H1 (cell line): ENCODE results near the gene IL17RA. TPM values are rescaled to one million over a fixed set of nuclear protein-coding genes. Genes with fewer than 3 reads are reported as not detected.

ENCODE experiments used
- CTCF ChIA-PET: fragments of 300-600 bp; sonication (Branson Sonifier 250); formaldehyde crosslinking; loops from one replicate; lab custom pipeline; 2021; ENCODE audit not compliant: partially characterized antibody; lab: Charles Lee
- POLR2A ChIA-PET: fragments of 300-600 bp; sonication (Branson Sonifier 250); formaldehyde crosslinking; loops from one replicate; lab custom pipeline; 2021; ENCODE audit warnings: inconsistent platforms; ENCODE audit not compliant: partially characterized antibody; lab: Charles Lee
- DNase-seq, 2 experiments: peaks; one replicate each; pipeline versions ENCODE4 v3.0.0 to v3.0.0-alpha.2; 2010 to 2022; ENCODE audit warnings: low spot score in 2 of 2, low read depth in 1 of 2, mixed read lengths in 1 of 2
- FAIRE-seq: peaks from 2 replicates; lab custom pipeline; 2011; peaks lifted over from hg19 to GRCh38; lab: Jason Lieb, UNC
- H2AFZ ChIP-seq: 2 replicates; pipeline ENCODE4 v1.8.1; 2012; ENCODE audit warnings: low read length, inconsistent platforms
- H2AK5ac ChIP-seq: 2 replicates; pipeline ENCODE4 v1.6.1; 2013; ENCODE audit warnings: low read depth, low read length
- H2BK120ac ChIP-seq: replicated peaks from 2 replicates; pipeline ENCODE3; 2013; ENCODE audit warnings: low read depth, low read length, inconsistent platforms
- H2BK12ac ChIP-seq: 2 replicates; pipeline ENCODE4 v1.6.1; 2013; ENCODE audit warnings: low read depth, low read length
- H2BK15ac ChIP-seq: 2 replicates; pipeline ENCODE4 v1.6.1; 2013; ENCODE audit warnings: low read length
- H2BK20ac ChIP-seq: 2 replicates; pipeline ENCODE4 v1.6.1; 2013; ENCODE audit warnings: low read length
- H2BK5ac ChIP-seq: 2 replicates; pipeline ENCODE4 v1.6.1; 2013; ENCODE audit warnings: low read depth, low read length
- H3K14ac ChIP-seq: 2 replicates; pipeline ENCODE4 v1.6.1; 2013; ENCODE audit warnings: inconsistent platforms; ENCODE audit not compliant: insufficient read length
- H3K18ac ChIP-seq: 2 replicates; pipeline ENCODE4 v1.6.1; 2013; ENCODE audit warnings: low read length; ENCODE audit errors: extremely low read depth
- H3K23ac ChIP-seq: 2 replicates; pipeline ENCODE4 v1.6.1; 2013; ENCODE audit warnings: inconsistent platforms; ENCODE audit not compliant: insufficient read length
- H3K23me2 ChIP-seq: 2 replicates; pipeline ENCODE4 v1.6.1; 2013; ENCODE audit warnings: low read depth, low read length
- H3K27ac ChIP-seq: 2 replicates; pipeline ENCODE4 v1.6.1; 2011; ENCODE audit warnings: low read depth, low read length, inconsistent platforms
- H3K27me3 ChIP-seq, 4 experiments: replicated peaks in 1 of 4; 1 replicate in 1 of 4; 2 replicates in 3 of 4; pipeline versions ENCODE4 v1.6.1 to v1.8.1; 2011 to 2013; ENCODE audit warnings: low read length in 3 of 4, mild to moderate bottlenecking in 3 of 4, inconsistent platforms in 2 of 4, mixed read lengths in 2 of 4, moderate library complexity in 1 of 4; ENCODE audit not compliant: control insufficient read depth in 3 of 4, insufficient read depth in 3 of 4; ENCODE audit errors: extremely low read depth in 1 of 4
- H3K36me3 ChIP-seq, 4 experiments: 2 replicates each; pipeline versions ENCODE4 v1.6.1 to v1.8.1; 2011 to 2013; ENCODE audit warnings: mild to moderate bottlenecking in 4 of 4, low read length in 3 of 4, moderate library complexity in 2 of 4, control low read depth in 1 of 4, inconsistent platforms in 1 of 4; ENCODE audit not compliant: insufficient read depth in 4 of 4, control insufficient read depth in 2 of 4
- H3K4ac ChIP-seq: replicated peaks from 2 replicates; pipeline ENCODE3; 2013; ENCODE audit warnings: low read length, low read depth, mixed read lengths, inconsistent platforms; ENCODE audit not compliant: insufficient read length
- H3K4me1 ChIP-seq, 4 experiments: replicated peaks in 1 of 4; 1 replicate in 1 of 4; 2 replicates in 3 of 4; pipeline versions ENCODE4 v1.6.1 to v1.8.1; 2011 to 2013; ENCODE audit warnings: low read length in 3 of 4, inconsistent platforms in 2 of 4, mixed read lengths in 1 of 4; ENCODE audit not compliant: insufficient read depth in 4 of 4, control insufficient read depth in 3 of 4
- H3K4me2 ChIP-seq, 2 experiments: 2 replicates each; pipeline versions ENCODE4 v1.6.1 to v1.8.1; 2011 to 2013; ENCODE audit warnings: low read depth in 2 of 2, low read length in 2 of 2, control low read depth in 1 of 2, inconsistent platforms in 1 of 2, mild to moderate bottlenecking in 1 of 2; ENCODE audit not compliant: insufficient read depth in 1 of 2
- H3K4me3 ChIP-seq, 4 experiments: fragments of 200-600, 300-600 bp in 1 of 4; sonication (generic), shearing (Covaris generic), sonication (Bioruptor Twin) in 1 of 4; 2 replicates each; pipeline versions ENCODE4 v1.5.1 to v1.8.1; 2011 to 2016; ENCODE audit warnings: low read length in 4 of 4, low read depth in 3 of 4, control low read depth in 2 of 4, inconsistent platforms in 2 of 4, mild to moderate bottlenecking in 2 of 4, mixed read lengths in 1 of 4, moderate library complexity in 1 of 4; ENCODE audit not compliant: insufficient read depth in 2 of 4; ENCODE audit errors: extremely low read depth in 1 of 4
- H3K56ac ChIP-seq: replicated peaks from 2 replicates; pipeline ENCODE3; 2013; ENCODE audit warnings: low read depth, mild to moderate bottlenecking, mixed read lengths, low read length, inconsistent platforms; ENCODE audit not compliant: insufficient read length
- H3K79me1 ChIP-seq: 2 replicates; pipeline ENCODE4 v1.6.1; 2013; ENCODE audit warnings: low read depth, low read length, control low read depth
- H3K79me2 ChIP-seq, 2 experiments: 2 replicates each; pipeline versions ENCODE4 v1.6.1 to v1.8.1; 2012 to 2013; ENCODE audit warnings: low read length in 2 of 2, mild to moderate bottlenecking in 2 of 2, inconsistent platforms in 1 of 2; ENCODE audit not compliant: insufficient read depth in 2 of 2, control insufficient read depth in 1 of 2
- H3K9ac ChIP-seq, 4 experiments: replicated peaks in 1 of 4; 1 replicate in 1 of 4; 2 replicates in 3 of 4; pipeline versions ENCODE4 v1.6.1 to v1.8.1; 2011 to 2013; ENCODE audit warnings: low read depth in 3 of 4, low read length in 3 of 4, control low read depth in 2 of 4, mild to moderate bottlenecking in 2 of 4, moderate library complexity in 2 of 4, inconsistent platforms in 1 of 4; ENCODE audit errors: extremely low read depth in 1 of 4
- H3K9me3 ChIP-seq, 2 experiments: 2 replicates each; pipeline versions ENCODE4 v1.6.1 to v1.8.1; 2012 to 2013; ENCODE audit warnings: mild to moderate bottlenecking in 2 of 2, moderate library complexity in 2 of 2, control low read depth in 1 of 2, inconsistent platforms in 1 of 2, low read depth in 1 of 2, low read length in 1 of 2, mixed read lengths in 1 of 2; ENCODE audit not compliant: insufficient read depth in 2 of 2
- H4K20me1 ChIP-seq, 2 experiments: replicated peaks in 1 of 2; 2 replicates each; pipeline versions ENCODE3 to v1.8.1; 2011 to 2013; ENCODE audit warnings: inconsistent platforms in 2 of 2, low read length in 2 of 2, mild to moderate bottlenecking in 1 of 2; ENCODE audit not compliant: insufficient read depth in 2 of 2, control insufficient read depth in 1 of 2
- H4K5ac ChIP-seq: 2 replicates; pipeline ENCODE4 v1.6.1; 2013; ENCODE audit warnings: low read length, low read depth, mixed read lengths, inconsistent platforms; ENCODE audit not compliant: insufficient read length
- H4K8ac ChIP-seq: 2 replicates; pipeline ENCODE4 v1.8.0; 2013; ENCODE audit warnings: mild to moderate bottlenecking, moderate library complexity, low read length, inconsistent platforms; ENCODE audit not compliant: insufficient read depth; ENCODE audit errors: extremely low read depth
- H4K91ac ChIP-seq: replicated peaks from 2 replicates; pipeline ENCODE3; 2013; ENCODE audit warnings: low read length, mixed read lengths, inconsistent platforms; ENCODE audit not compliant: insufficient read length
- CBX8 ChIP-seq: fragments of 300-800, 300-1000 bp; sonication (generic); IDR thresholded peaks from 2 replicates; pipeline ENCODE4 v1.7.1; 2016; ENCODE audit warnings: low read depth, low read length, borderline replicate concordance
- CHD1 ChIP-seq: IDR thresholded peaks from 2 replicates; pipeline ENCODE4 v1.6.1; 2012; ENCODE audit warnings: low read depth, low read length, improper control_type of control experiment
- CTCF ChIP-seq, 3 experiments: IDR thresholded peaks; 1 replicate in 2 of 3; 2 replicates in 1 of 3; pipeline versions ENCODE4 v1.5.1 to v1.6.1; 2011; ENCODE audit warnings: low read length in 3 of 3, mild to moderate bottlenecking in 3 of 3, inconsistent platforms in 2 of 3, low read depth in 1 of 3, moderate library complexity in 1 of 3; ENCODE audit not compliant: insufficient read depth in 1 of 3; ENCODE audit errors: control extremely low read depth in 1 of 3
- E2F6 ChIP-seq: IDR thresholded peaks from 2 replicates; pipeline ENCODE4 v1.6.1; 2012; ENCODE audit warnings: inconsistent platforms
- EGR1 ChIP-seq: IDR thresholded peaks from 2 replicates; pipeline ENCODE4 v1.6.1; 2011; ENCODE audit warnings: low read depth, low read length, borderline replicate concordance
- FOSL1 ChIP-seq: IDR thresholded peaks from 2 replicates; pipeline ENCODE4 v1.6.1; 2011; ENCODE audit warnings: mild to moderate bottlenecking, low read depth, low read length, moderate library complexity; ENCODE audit not compliant: insufficient read depth
- KDM1A ChIP-seq: fragments of 200-600, 300-600 bp; sonication (generic); IDR thresholded peaks from 2 replicates; pipeline ENCODE4 v1.7.1; 2016; ENCODE audit warnings: mild to moderate bottlenecking, low read length, borderline replicate concordance
- SP2 ChIP-seq: IDR thresholded peaks from 2 replicates; pipeline ENCODE4 v1.6.1; 2012; ENCODE audit warnings: mild to moderate bottlenecking, low read length, inconsistent platforms
- SP4 ChIP-seq: IDR thresholded peaks from 2 replicates; pipeline ENCODE4 v1.6.1; 2012; ENCODE audit warnings: low read length, inconsistent platforms
- TBP ChIP-seq: IDR thresholded peaks from 2 replicates; pipeline ENCODE4 v1.6.1; 2011; ENCODE audit warnings: low read depth, low read length, improper control_type of control experiment
- TCF12 ChIP-seq: IDR thresholded peaks from 2 replicates; pipeline ENCODE4 v1.6.1; 2011; ENCODE audit warnings: low read depth, mild to moderate bottlenecking, low read length
- WGBS, 2 experiments: shearing (Covaris generic) in 1 of 2; methylation state at CpG; one replicate each; pipeline versions ENCODE4 v1.1.6 to v1.1.7; 2013 to 2015; ENCODE audit warnings: low lambda C conversion rate in 2 of 2, mixed read lengths in 2 of 2, inconsistent platforms in 1 of 2, low coverage in 1 of 2, missing lambda C conversion rate in 1 of 2; ENCODE audit not compliant: insufficient replicate concordance in 2 of 2, insufficient coverage in 1 of 2, insufficient read length in 1 of 2; ENCODE audit errors: extremely low coverage in 1 of 2, missing lambda C conversion rate in 1 of 2; 5-methylcytosine and 5-hydroxymethylcytosine counted together
- polyA plus RNA-seq, 7 experiments: library from polyadenylated mRNA; depleted of rRNA in 3 of 7; stranded (reverse) in 5 of 7; unstranded in 2 of 7; fragments of >200 nt in 5 of 7; fragments of 200-250 nt in 2 of 7; gene quantifications; 1 replicate in 5 of 7; 2 replicates in 1 of 7; 4 replicates in 1 of 7; pipeline versions ENCODE4 v1.2.1 to v1.2.3, GENCODE V29; 2011 to 2013; ENCODE audit warnings: missing spikeins in 2 of 7, mixed read lengths in 2 of 7
- total RNA-seq: library from RNA; stranded (reverse); fragmentation: NEBNext Ultra II Directional; extraction: Animal tissue kit (Norgen Biotek cat#: 25700); gene quantifications from 2 replicates; pipeline ENCODE4 v1.2.1, GENCODE V29; 2021

IL17RA gene
- total and polyA plus RNA-seq, 2 of the 8 experiments (the other 6 are each of a cell fraction or from before 2014, with no cell fraction given), result 5.6 to 9.9 TPM

- Histone ChIP-seq H3K27ac (no peak overlapping the region), H3K9me3 (no peaks in the 10 kb centered on the region), H3K36me3 (peaks cover 0 to 2% (median 0%) of the 10 kb centered on the region in 4 experiments; a peak in 2 of 8 replicates), H3K14ac (no peak overlapping the region), H4K5ac (no peak overlapping the region), H2AK5ac (no peak overlapping the region), H2BK20ac (no peak overlapping the region), H2BK120ac (no peak overlapping the region), H3K4me1 (no peaks in the 10 kb centered on the region), H3K79me1 (no peaks in the 10 kb centered on the region; the same call in 1 of the 2 replicates), H3K56ac (no peak overlapping the region), H3K4ac (no peak overlapping the region), H2AFZ (no peak overlapping the region), H2BK5ac (no peak overlapping the region), H3K23ac (no peak overlapping the region), H3K18ac (no peak overlapping the region), H3K4me3 (no peak overlapping the region), H2BK15ac (no peak overlapping the region), H3K79me2 (no peaks in the 10 kb centered on the region), H3K23me2 (no peaks in the 10 kb centered on the region), H3K4me2 (no peak overlapping the region), H3K9ac (no peak overlapping the region), H4K20me1 (no peaks in the 10 kb centered on the region), H2BK12ac (no peak overlapping the region), H3K27me3 (no peaks in the 10 kb centered on the region), H4K91ac (no peak overlapping the region), H4K8ac (no peak overlapping the region)
- DNase-seq, result no peak
- WGBS, 2 experiments, result 95% methylated on average over 7 of the region's 7 CpGs; no CpG with 5 or more reads in 1 of the 2 experiments
- CTCF ChIA-PET, result interaction anchor here (0.6 to 1.2 kb wide), 5 partner anchors 9 to 400 kb away, joined by 3 to 4 read pairs (median 3); no protein-coding TSS in a partner anchor
- no peak for FAIRE-seq
- POLR2A ChIA-PET, result interaction anchor here (1.3 kb wide), 1 partner anchor 186 kb away, joined by 3 read pairs; no protein-coding TSS in a partner anchor
- TF ChIP-seq CBX8 (no peak), FOSL1 (no peak), CHD1 (no peak), SP4 (no peak), SP2 (no peak), TBP (no peak), CTCF (IDR thresholded peaks at IDR 0.05; ENCODE audit: control extremely low read depth in 1 of 3, insufficient read depth in 1 of 3, low read depth in 1 of 3, low read length in 3 of 3) (no peak), TCF12 (no peak), EGR1 (no peak), KDM1A (no peak), E2F6 (no peak)
Observed at GRCh38 chr22:17102297-17102667, 17.5 kb downstream of the IL17RA start.
